Activated gamma-delta T cell treated with Interleukin-2 at 50 U/mL for 16 hours (primary cell): ENCODE results near the gene HOXB6.

ENCODE experiments used
- DNase-seq: peaks from one replicate; pipeline ENCODE4 v3.0.0-alpha.2; 2020

HOXB6 gene

DNA sequence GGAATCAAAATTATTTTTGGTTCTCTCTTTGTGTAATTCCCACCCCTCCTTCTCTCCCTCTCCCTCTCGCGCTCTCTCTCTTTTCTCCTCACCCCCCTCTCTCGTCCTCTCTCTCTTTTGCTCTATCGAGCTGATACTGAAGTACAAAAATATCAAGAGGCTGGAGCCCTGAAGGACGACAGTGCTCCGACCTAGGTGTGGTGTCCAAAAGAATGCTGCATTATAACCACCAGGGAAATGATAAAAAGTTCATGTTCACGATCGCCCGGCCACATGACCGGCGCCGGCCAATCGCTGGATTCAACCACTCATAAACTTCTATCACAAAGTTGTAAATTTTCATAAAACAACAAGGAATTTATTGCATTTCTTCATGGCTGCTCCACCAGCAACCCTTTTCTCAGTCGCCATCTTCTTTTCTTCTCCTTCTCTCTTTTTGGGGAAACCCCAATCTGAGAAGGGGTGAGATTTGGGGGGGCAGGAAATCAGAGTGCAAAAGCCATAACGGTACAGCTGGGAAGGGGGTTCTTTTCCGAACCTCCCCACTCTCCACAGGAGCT lies at the start of gene HOXB6:
Gene HOXB6, minus strand, starts transcription at position 217 of the 560 bp plus-strand sequence. CDS start 6,836 bp downstream, outside the sequence.
- no peak for DNase-seq

DNA sequence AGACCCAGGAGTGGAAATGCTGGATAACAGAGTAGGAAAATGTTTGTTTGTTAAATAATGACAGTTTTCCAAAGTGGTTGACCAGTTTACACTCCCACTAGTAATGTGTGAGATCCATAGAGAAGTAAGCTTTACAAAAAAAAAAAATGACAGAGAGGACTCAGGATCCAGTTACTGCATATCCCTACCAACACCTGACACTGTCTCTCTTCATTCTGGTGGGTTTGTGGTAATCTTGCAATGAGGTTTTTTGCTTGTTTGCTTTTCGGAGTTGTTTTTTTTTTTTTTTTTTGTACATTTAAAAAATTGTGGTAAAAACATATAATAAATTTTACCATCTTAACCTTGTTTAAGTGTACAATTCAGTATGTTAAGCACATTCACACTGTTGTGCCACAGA lies 45.0 kb upstream of the HOXB6 start:
- DNase-seq: no peak

- no peak for DNase-seq
Observed at GRCh38 chr17:48647963-48648245, 43.1 kb upstream of the HOXB6 start.

- no peak for DNase-seq
Observed at GRCh38 chr17:48647103-48647962, 42.5 kb upstream of the HOXB6 start.

GRCh38 chr17:48646183-48647102 lies 41.7 kb upstream of the HOXB6 start:
- no peak for DNase-seq

GRCh38 chr17:48645639-48646182 lies 40.9 kb upstream of the HOXB6 start:
- DNase-seq: no peak

GRCh38 chr17:48644910-48645557 lies 40.2 kb upstream of the HOXB6 start:
- no peak for DNase-seq

DNA sequence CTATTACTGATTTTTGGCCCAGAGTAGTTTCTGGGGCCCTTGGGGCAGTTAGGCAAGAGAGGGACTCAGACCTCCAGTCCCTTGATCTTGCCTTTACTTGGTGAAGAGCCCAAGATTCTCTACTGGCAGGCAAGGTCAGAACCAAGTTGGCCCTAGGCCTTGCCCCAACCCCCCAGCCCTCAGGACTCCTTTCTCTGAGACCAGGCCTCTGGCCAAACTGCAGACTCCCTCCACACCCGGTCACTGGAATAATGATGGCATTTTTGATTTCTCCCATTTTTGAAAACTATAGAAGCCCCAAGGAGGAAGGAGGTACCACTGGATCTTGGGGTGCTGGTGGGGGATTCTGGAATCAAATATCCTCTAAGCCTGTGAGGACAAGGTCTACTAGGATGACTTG lies 39.4 kb upstream of the HOXB6 start:
- no peak for DNase-seq

DNA sequence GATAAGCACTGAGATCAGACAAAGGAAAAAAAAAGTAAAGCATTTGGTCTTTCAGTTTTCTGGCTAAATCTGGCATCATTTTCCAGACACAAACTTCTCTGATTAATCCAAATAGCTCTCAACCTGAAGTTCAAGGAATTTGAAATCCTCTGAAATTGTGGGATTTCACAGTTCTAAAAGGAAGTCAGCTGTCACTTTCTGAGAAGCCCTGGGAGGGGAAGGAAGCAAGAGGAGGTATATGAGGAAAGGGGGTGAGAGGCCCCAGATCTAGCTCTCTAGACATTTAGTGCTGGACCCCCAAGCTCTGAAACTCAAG lies 38.9 kb upstream of the HOXB6 start:
- DNase-seq: no peak

GRCh38 chr17:48642843-48643696 lies 38.3 kb upstream of the HOXB6 start:
- no peak for DNase-seq

DNA sequence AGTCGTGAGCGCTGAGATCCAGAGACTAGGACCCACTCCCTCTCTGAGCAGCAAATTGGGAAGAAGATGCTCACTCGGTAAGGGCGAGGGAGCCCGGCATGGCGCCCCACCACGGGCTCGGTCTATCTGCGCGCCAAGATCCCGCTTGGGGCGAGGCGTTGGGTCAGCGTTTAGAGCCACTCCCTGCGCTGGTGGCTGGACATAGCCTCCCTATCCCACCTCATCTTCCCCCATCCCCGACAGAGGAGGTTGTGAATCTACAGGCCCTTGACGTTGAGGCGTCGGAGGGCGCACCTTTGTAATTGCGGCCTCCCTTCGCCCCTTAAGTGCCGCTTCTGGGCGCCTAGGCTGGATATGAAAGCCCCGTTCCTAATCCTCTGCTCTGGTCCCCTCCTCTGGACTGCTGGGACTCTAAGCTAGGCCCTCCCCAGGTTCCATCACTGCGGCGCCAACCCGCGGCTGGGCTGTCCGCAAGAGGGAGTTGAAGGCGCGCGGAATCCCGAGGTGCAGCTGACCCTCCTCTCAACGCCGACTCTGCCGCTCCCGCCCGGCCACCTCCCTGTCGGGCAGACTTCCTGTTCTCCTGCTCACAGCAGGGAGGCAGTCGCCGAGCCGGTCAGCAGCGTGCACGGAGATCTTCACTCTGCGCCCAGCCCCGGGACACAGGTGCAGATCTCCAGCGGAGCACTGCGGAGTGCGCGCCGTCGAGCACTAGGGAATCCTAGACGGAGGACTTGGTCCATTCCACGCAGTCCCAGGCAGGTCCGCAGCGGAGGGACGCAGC lies 37.5 kb upstream of the HOXB6 start:
- DNase-seq: no peak

DNA sequence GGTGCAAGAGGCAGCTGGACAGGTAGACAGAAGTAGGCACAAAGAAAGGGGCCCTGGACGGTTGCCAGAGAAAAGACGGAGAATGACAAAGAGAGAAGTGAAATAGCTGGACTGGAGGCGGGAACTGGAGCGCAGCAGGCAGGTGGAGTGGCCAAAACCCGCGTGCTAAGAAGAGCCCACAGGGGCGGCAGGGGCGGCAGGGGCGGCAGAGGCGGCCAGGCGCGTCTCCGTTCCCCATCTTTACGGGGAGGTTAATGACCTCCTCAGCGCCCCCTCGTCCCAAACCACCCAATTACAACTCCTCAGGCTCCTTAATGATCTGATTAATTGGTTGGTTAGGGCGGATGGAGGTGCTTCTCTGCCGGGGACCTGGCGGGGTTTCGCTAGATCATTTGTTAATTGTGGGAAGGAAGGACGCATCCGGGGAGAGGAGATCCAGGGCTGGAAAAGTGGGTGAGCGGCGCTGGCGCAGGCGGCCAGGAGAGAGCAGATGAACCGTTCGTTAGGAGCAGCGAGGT lies 36.8 kb upstream of the HOXB6 start:
- no peak for DNase-seq

DNA sequence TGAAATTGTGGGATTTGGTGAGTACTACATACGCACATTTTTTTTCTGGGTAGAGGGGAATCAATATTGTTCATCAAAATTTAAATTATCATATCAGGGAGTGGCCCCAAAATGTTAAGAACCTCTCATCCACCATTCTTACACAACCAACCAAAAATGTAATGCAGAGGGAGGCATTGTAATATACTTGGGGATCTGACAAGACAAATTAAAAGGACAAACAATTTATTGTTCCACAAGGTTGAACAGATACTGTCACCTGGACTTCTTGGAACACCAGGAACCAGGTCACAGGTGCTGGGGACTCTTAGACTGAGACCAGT lies 36.0 kb upstream of the HOXB6 start:
- DNase-seq: no peak

DNA sequence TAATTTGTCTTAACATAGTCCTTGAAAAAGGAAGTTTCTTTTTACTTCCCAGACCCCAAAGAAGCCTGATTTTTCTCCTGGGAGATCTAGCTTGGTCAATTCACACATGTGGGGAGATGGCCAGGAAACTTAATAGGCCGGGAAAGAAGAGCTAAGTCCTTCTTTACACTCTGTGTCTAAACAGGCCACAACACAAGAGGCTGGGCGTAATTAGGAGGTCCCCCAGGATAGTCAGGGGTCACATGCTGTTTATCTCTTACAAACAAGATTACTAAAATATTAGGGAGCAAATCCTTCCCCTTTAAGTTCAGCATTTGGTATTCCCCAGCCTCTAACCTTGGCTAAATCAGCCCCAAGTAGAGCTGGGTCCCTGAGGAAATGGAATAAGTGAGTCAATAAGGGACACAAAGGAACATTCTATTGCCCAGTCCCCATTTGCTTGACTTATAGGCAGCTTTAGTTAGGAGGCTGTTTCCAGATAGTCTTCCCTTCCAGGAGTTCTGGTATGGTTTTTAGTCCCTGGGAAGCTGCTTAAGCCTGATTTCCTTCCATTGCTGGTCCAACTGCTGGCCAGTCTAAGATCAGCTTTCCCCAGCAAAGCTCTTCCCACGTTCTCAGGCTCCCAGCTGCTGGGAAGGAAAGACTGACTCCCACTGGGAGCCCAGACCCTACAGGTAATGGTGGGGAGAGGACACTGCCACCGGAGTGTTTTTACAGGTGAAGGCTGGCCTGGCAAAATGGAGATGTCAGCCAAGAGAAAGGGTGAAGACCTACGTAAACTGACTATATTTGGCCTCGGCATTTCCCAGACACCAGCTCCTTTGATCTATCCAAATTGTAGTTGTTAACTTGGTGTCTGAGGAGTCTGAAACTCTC lies 35.4 kb upstream of the HOXB6 start:
- DNase-seq: no peak

- DNase-seq: no peak
Observed at GRCh38 chr17:48639136-48639535, 34.4 kb upstream of the HOXB6 start.

GRCh38 chr17:48637323-48638260 lies 32.8 kb upstream of the HOXB6 start:
- no peak for DNase-seq

DNA sequence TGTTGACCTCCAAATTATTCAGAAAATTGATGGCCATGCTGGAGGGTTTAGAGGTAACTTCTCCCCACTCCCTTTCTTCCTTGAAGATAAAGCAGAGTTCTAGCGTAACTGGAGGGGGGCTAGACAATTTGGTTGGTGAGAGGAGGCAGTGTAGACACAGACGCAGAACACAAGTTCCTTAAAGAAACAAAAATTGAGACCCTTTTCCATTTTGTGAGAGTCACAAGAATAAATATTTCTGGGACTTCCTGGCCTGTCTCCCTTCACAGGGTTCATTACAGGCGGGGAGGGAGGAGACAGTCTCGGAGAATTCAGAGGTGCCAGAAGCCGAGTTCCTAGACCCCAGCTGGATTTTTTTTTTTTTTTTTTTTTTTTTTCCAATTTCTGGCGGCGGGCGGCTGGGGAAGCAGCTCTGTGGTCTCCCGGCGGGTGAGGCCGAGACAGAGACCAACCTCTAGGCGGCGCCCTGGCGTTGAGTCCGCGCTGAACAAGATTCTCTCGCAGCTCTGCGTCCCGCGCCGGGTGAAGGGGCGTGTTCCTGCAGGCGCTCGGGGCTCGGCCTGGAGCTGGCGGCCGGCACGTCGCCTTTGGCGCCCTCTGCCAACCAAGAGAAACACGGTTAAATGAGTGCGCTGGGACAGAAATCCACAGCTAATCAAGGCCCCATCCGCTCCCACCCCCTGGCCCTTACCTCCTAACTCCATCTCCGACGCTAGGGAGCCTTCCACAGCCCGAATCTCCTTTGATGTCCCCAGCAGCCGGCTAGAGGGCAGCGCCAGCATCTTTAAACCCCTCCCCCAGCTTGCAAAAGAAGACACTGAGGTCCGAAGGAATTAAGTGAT lies 31.6 kb upstream of the HOXB6 start:
- DNase-seq: peak; percentile 64
